Measurements from ENCODE around the gene ANKS1A. TPM values are rescaled to one million over a fixed set of nuclear protein-coding genes. Genes with fewer than 3 reads are reported as not detected.

Gene ANKS1A
- total and polyA plus RNA-seq, 2 experiments from 2014 or later, result 12.1 to 31.9 TPM

DNA sequence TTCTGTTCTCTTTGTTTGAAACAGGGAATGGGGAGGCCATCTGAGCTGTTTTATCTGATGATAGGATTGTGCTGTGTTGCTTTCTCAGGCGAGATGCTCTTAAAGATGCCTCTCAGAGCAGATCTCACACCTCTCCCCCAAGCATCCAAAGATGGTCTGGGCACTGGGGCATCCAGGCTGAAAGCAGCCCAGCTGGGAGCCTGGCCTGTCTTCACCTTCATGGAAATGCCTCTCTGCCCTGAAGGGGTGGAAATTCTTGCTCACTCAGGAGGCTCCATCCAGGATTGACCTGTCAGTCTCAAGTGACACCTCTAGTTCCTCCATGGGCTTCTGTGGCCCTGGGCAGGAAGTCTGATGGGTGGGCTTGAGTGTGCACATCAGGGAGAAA is 165.7 kb downstream of the ANKS1A start:
- H3K27ac ChIP-seq (ENCODE audit: low read depth), result no peak overlapping the region
- H3K4me3 ChIP-seq, result no peak overlapping the region
- H3K4me3 Mint-ChIP-seq, result no peak overlapping the region
- no peaks in the 10 kb centered on the region for H4K20me1 ChIP-seq (replicated peaks; ENCODE audit: insufficient read depth)
- H3K9me2 ChIP-seq (ENCODE audit: insufficient read depth), result no peaks in the 10 kb centered on the region
- no peaks in the 10 kb centered on the region for H3K9me3 Mint-ChIP-seq
- H3K27ac Mint-ChIP-seq, result no peak overlapping the region
- H3K36me3 Mint-ChIP-seq (ENCODE audit: low read depth), result peaks cover 15% of the 10 kb centered on the region; the same call in 2 of the 3 replicates
- TF ChIP-seq, protein P1, sequence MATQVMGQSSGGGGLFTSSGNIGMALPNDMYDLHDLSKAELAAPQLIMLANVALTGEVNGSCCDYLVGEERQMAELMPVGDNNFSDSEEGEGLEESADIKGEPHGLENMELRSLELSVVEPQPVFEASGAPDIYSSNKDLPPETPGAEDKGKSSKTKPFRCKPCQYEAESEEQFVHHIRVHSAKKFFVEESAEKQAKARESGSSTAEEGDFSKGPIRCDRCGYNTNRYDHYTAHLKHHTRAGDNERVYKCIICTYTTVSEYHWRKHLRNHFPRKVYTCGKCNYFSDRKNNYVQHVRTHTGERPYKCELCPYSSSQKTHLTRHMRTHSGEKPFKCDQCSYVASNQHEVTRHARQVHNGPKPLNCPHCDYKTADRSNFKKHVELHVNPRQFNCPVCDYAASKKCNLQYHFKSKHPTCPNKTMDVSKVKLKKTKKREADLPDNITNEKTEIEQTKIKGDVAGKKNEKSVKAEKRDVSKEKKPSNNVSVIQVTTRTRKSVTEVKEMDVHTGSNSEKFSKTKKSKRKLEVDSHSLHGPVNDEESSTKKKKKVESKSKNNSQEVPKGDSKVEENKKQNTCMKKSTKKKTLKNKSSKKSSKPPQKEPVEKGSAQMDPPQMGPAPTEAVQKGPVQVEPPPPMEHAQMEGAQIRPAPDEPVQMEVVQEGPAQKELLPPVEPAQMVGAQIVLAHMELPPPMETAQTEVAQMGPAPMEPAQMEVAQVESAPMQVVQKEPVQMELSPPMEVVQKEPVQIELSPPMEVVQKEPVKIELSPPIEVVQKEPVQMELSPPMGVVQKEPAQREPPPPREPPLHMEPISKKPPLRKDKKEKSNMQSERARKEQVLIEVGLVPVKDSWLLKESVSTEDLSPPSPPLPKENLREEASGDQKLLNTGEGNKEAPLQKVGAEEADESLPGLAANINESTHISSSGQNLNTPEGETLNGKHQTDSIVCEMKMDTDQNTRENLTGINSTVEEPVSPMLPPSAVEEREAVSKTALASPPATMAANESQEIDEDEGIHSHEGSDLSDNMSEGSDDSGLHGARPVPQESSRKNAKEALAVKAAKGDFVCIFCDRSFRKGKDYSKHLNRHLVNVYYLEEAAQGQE (IDR thresholded peaks at IDR 0.05; ENCODE audit: unreplicated experiment), result no peak
- H3K27me3 ChIP-seq (ENCODE audit: insufficient read depth), result no peaks in the 10 kb centered on the region
- H3K79me2 ChIP-seq (replicated peaks; ENCODE audit: insufficient read depth), result no peaks in the 10 kb centered on the region
- no peaks in the 10 kb centered on the region for H3K36me3 ChIP-seq (ENCODE audit: insufficient read depth)
- H3K4me2 ChIP-seq, result no peak overlapping the region
- H3K4me1 Mint-ChIP-seq, result peaks cover 13% of the 10 kb centered on the region
- no peak overlapping the region for H2AFZ ChIP-seq
- ATAC-seq, result no peak
- DNase-seq (ENCODE audit: low spot score), result no peak
- no peaks in the 10 kb centered on the region for H3F3A ChIP-seq (replicated peaks; ENCODE audit: low read depth)
- peaks cover 8% of the 10 kb centered on the region for H3K27me3 Mint-ChIP-seq (ENCODE audit: insufficient read depth, low read depth, poor library complexity)
- no peaks in the 10 kb centered on the region; the same call in 1 of the 2 replicates for H3K4me1 ChIP-seq (ENCODE audit: insufficient read depth)

DNA sequence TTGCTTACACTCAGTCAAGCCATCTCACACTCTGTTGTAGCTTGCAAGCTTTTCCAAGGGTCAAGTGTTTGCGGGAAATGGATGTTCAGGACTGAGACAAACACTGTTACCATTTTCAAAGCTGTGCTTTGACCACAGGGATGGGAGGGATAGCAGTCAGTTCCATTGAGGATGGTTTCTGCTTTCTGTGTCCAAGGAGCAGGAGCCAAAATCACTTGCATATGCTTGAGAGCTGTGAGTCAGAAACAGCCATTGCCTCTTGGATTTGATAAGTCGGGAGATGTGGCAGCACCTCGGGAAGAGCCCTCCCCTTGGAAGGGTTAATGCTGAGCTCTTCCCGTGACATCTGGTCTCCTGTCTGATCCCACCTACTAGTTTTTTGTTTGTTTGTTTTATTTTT is 166.8 kb downstream of the ANKS1A start:
- no peaks in the 10 kb centered on the region for H3F3A ChIP-seq (replicated peaks; ENCODE audit: low read depth)
- Mint-ChIP-seq H3K27me3 (ENCODE audit: insufficient read depth, low read depth, poor library complexity) (peaks cover 14% of the 10 kb centered on the region), H3K4me1 (peaks cover 13% of the 10 kb centered on the region), H3K27ac (no peak overlapping the region; the same call in 1 of the 2 replicates), H3K4me3 (no peak overlapping the region), H3K9me3 (no peaks in the 10 kb centered on the region), H3K36me3 (ENCODE audit: low read depth) (peaks cover 18% of the 10 kb centered on the region)
- DNase-seq (ENCODE audit: low spot score), result no peak
- no peak overlapping the region for H3K27ac ChIP-seq (ENCODE audit: low read depth)
- no peaks in the 10 kb centered on the region for H4K20me1 ChIP-seq (replicated peaks; ENCODE audit: insufficient read depth)
- no peak overlapping the region for H3K4me3 ChIP-seq
- H3K79me2 ChIP-seq (replicated peaks; ENCODE audit: insufficient read depth), result no peaks in the 10 kb centered on the region
- H3K9me2 ChIP-seq (ENCODE audit: insufficient read depth), result no peaks in the 10 kb centered on the region
- no peaks in the 10 kb centered on the region for H3K36me3 ChIP-seq (ENCODE audit: insufficient read depth)
- no peak for ATAC-seq
- no peaks in the 10 kb centered on the region; the same call in 1 of the 2 replicates for H3K4me1 ChIP-seq (ENCODE audit: insufficient read depth)
- H3K27me3 ChIP-seq (ENCODE audit: insufficient read depth), result no peaks in the 10 kb centered on the region
- H3K4me2 ChIP-seq, result no peak overlapping the region
- H2AFZ ChIP-seq, result no peak overlapping the region
- no peak for TF ChIP-seq ZNF114 (CRISPR knock-in tag; IDR thresholded peaks at IDR 0.05)
- TF ChIP-seq, protein P2, sequence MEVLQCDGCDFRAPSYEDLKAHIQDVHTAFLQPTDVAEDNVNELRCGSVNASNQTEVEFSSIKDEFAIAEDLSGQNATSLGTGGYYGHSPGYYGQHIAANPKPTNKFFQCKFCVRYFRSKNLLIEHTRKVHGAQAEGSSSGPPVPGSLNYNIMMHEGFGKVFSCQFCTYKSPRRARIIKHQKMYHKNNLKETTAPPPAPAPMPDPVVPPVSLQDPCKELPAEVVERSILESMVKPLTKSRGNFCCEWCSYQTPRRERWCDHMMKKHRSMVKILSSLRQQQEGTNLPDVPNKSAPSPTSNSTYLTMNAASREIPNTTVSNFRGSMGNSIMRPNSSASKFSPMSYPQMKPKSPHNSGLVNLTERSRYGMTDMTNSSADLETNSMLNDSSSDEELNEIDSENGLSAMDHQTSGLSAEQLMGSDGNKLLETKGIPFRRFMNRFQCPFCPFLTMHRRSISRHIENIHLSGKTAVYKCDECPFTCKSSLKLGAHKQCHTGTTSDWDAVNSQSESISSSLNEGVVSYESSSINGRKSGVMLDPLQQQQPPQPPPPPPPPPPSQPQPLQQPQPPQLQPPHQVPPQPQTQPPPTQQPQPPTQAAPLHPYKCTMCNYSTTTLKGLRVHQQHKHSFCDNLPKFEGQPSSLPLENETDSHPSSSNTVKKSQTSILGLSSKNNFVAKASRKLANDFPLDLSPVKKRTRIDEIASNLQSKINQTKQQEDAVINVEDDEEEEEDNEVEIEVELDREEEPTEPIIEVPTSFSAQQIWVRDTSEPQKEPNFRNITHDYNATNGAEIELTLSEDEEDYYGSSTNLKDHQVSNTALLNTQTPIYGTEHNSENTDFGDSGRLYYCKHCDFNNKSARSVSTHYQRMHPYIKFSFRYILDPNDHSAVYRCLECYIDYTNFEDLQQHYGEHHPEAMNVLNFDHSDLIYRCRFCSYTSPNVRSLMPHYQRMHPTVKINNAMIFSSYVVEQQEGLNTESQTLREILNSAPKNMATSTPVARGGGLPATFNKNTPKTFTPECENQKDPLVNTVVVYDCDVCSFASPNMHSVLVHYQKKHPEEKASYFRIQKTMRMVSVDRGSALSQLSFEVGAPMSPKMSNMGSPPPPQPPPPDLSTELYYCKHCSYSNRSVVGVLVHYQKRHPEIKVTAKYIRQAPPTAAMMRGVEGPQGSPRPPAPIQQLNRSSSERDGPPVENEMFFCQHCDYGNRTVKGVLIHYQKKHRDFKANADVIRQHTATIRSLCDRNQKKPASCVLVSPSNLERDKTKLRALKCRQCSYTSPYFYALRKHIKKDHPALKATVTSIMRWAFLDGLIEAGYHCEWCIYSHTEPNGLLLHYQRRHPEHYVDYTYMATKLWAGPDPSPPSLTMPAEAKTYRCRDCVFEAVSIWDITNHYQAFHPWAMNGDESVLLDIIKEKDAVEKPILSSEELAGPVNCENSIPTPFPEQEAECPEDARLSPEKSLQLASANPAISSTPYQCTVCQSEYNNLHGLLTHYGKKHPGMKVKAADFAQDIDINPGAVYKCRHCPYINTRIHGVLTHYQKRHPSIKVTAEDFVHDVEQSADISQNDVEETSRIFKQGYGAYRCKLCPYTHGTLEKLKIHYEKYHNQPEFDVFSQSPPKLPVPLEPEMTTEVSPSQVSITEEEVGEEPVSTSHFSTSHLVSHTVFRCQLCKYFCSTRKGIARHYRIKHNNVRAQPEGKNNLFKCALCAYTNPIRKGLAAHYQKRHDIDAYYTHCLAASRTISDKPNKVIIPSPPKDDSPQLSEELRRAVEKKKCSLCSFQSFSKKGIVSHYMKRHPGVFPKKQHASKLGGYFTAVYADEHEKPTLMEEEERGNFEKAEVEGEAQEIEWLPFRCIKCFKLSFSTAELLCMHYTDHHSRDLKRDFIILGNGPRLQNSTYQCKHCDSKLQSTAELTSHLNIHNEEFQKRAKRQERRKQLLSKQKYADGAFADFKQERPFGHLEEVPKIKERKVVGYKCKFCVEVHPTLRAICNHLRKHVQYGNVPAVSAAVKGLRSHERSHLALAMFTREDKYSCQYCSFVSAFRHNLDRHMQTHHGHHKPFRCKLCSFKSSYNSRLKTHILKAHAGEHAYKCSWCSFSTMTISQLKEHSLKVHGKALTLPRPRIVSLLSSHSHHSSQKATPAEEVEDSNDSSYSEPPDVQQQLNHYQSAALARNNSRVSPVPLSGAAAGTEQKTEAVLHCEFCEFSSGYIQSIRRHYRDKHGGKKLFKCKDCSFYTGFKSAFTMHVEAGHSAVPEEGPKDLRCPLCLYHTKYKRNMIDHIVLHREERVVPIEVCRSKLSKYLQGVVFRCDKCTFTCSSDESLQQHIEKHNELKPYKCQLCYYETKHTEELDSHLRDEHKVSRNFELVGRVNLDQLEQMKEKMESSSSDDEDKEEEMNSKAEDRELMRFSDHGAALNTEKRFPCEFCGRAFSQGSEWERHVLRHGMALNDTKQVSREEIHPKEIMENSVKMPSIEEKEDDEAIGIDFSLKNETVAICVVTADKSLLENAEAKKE (CRISPR knock-in tag; IDR thresholded peaks at IDR 0.05), result no peak
- no peak for TF ChIP-seq NANOG (IDR thresholded peaks at IDR 0.05; ENCODE audit: borderline replicate concordance)
- no peak for TF ChIP-seq CREB1 (CRISPR knock-in tag; IDR thresholded peaks at IDR 0.05; ENCODE audit: low read depth)
- no peak for TF ChIP-seq EZH2phosphoT487 (IDR thresholded peaks at IDR 0.05; ENCODE audit: unreplicated experiment)
- TF ChIP-seq, protein P1 (IDR thresholded peaks at IDR 0.05; ENCODE audit: unreplicated experiment), result no peak
- TF ChIP-seq STAT1 (IDR thresholded peaks at IDR 0.05; ENCODE audit: unreplicated experiment), result no peak

Measured in GM23338 (cell line).